SK-N-MC (cell line): ENCODE data around the gene CD200.
A peak's percentile ranks its signal among the peaks of the same experiment; 100 is the strongest.

ENCODE experiments used
- DNase-seq: peaks from one replicate; pipeline ENCODE4 v3.0.0-alpha.2; 2011; ENCODE audit warnings: low read depth, low spot score
- H3K27ac ChIP-seq: fragments of 200-600 bp; sonication (generic); 2 replicates; pipeline ENCODE4 v1.5.1; 2016; ENCODE audit warnings: mixed run types
- H3K36me3 ChIP-seq: fragments of 200-600 bp; sonication (generic); 2 replicates; pipeline ENCODE4 v1.6.1; 2017; ENCODE audit warnings: antibody characterized with exemption, low read length, mixed read lengths; ENCODE audit not compliant: insufficient read depth
- H3K4me3 ChIP-seq: fragments of 200-600 bp; sonication (generic); 2 replicates; pipeline ENCODE4 v1.5.1; 2016
- H3K9ac ChIP-seq: fragments of 200-600 bp; sonication (generic); 2 replicates; pipeline ENCODE4 v1.8.0; 2017; ENCODE audit warnings: mixed run types, mixed read lengths; ENCODE audit not compliant: insufficient read length
- H3K9me3 ChIP-seq: fragments of 200-600 bp; sonication (generic); 2 replicates; pipeline ENCODE4 v1.6.1; 2017; ENCODE audit warnings: low read depth, mild to moderate bottlenecking, antibody characterized with exemption, low read length, moderate library complexity, mixed read lengths
- EZH2 ChIP-seq: fragments of 200-600 bp; sonication (generic); IDR thresholded peaks from one replicate; pipeline ENCODE4 v1.6.1; 2017; ENCODE audit warnings: antibody characterized with exemption
- FOXP2 ChIP-seq: optimal IDR thresholded peaks from 2 replicates; pipeline ENCODE3; 2011; ENCODE audit warnings: mild to moderate bottlenecking, moderate library complexity; ENCODE audit not compliant: insufficient read depth; ENCODE audit errors: extremely low read length, control extremely low read depth
- POLR2AphosphoS5 ChIP-seq: IDR thresholded peaks from 2 replicates; pipeline ENCODE4 v1.6.1; 2012; ENCODE audit warnings: mild to moderate bottlenecking, low read depth, low read length, borderline replicate concordance

CD200 gene

GRCh38 chr3:112320691-112321090 lies 12.3 kb upstream of the CD200 start:
- no peak overlapping the region for H3K9ac ChIP-seq
- no peak for DNase-seq
- no peak overlapping the region for H3K4me3 ChIP-seq
- H3K36me3 ChIP-seq = no peaks in the 10 kb centered on the region
- H3K9me3 ChIP-seq = no peaks in the 10 kb centered on the region
- H3K27ac ChIP-seq = no peak overlapping the region
- no peak for TF ChIP-seq FOXP2
- TF ChIP-seq POLR2AphosphoS5 = no peak

- Histone ChIP-seq H3K27ac (no peak overlapping the region), H3K9me3 (no peaks in the 10 kb centered on the region), H3K9ac (no peak overlapping the region), H3K4me3 (no peak overlapping the region), H3K36me3 (no peaks in the 10 kb centered on the region)
- no peak for TF ChIP-seq FOXP2
- TF ChIP-seq POLR2AphosphoS5 = no peak
- no peak for TF ChIP-seq EZH2
- DNase-seq = no peak
These were observed 10.9 kb upstream of the CD200 start for GRCh38 chr3:112321867-112322652.

GRCh38 chr3:112327371-112327951 lies 5.5 kb upstream of the CD200 start:
- TF ChIP-seq POLR2AphosphoS5 (no peak), EZH2 (no peak), FOXP2 (no peak)
- Histone ChIP-seq H3K4me3 (no peak overlapping the region), H3K9ac (no peak overlapping the region), H3K27ac (no peak overlapping the region), H3K9me3 (no peaks in the 10 kb centered on the region), H3K36me3 (no peaks in the 10 kb centered on the region)
- no peak for DNase-seq

GRCh38 chr3:112331851-112332250 lies 1.1 kb upstream of the CD200 start:
- no peak overlapping the region for H3K9ac ChIP-seq
- no peak overlapping the region for H3K4me3 ChIP-seq
- no peak for DNase-seq
- H3K36me3 ChIP-seq = no peaks in the 10 kb centered on the region
- no peak overlapping the region for H3K27ac ChIP-seq
- TF ChIP-seq POLR2AphosphoS5 = no peak
- no peak for TF ChIP-seq EZH2
- no peak for TF ChIP-seq FOXP2
- no peaks in the 10 kb centered on the region for H3K9me3 ChIP-seq

GRCh38 chr3:112333381-112334317 lies 693 bp downstream of the CD200 start:
- Histone ChIP-seq H3K4me3 (peak overlapping the region; percentile 56), H3K9me3 (no peaks in the 10 kb centered on the region), H3K9ac (no peak overlapping the region), H3K27ac (no peak overlapping the region), H3K36me3 (no peaks in the 10 kb centered on the region)
- TF ChIP-seq POLR2AphosphoS5 (no peak), EZH2 (no peak), FOXP2 (no peak)
- no peak for DNase-seq

GRCh38 chr3:112334691-112335433 lies 1.9 kb downstream of the CD200 start:
- no peak overlapping the region for H3K9ac ChIP-seq
- TF ChIP-seq FOXP2 (no peak), POLR2AphosphoS5 (no peak), EZH2 (no peak)

GRCh38 chr3:112335434-112335781 lies 2.5 kb downstream of the CD200 start:
- H3K27ac ChIP-seq = no peak overlapping the region
- H3K36me3 ChIP-seq = no peaks in the 10 kb centered on the region
- no peak overlapping the region for H3K9ac ChIP-seq
- TF ChIP-seq FOXP2 (no peak), EZH2 (no peak), POLR2AphosphoS5 (no peak)
- H3K4me3 ChIP-seq = no peak overlapping the region
- no peaks in the 10 kb centered on the region for H3K9me3 ChIP-seq
- no peak for DNase-seq

More at GRCh38 chr3:112334691-112335433, 1.9 kb downstream of the CD200 start:
- Histone ChIP-seq H3K27ac (no peak overlapping the region), H3K9me3 (no peaks in the 10 kb centered on the region), H3K36me3 (no peaks in the 10 kb centered on the region), H3K4me3 (no peak overlapping the region)
- no peak for DNase-seq
